Measurements from ENCODE around the gene TRIM24.
"Not testable (repeated sequence)": the region's sequence is repeated elsewhere in the genome, so short reads cannot be mapped to it uniquely, and the experiment has no call there.

The TRIM24 gene

GRCh38 chr7:138460649-138461607, 869 bp downstream of the TRIM24 start:
- DNase-seq (ENCODE audit: low read depth, low spot score) = no peak

DNA sequence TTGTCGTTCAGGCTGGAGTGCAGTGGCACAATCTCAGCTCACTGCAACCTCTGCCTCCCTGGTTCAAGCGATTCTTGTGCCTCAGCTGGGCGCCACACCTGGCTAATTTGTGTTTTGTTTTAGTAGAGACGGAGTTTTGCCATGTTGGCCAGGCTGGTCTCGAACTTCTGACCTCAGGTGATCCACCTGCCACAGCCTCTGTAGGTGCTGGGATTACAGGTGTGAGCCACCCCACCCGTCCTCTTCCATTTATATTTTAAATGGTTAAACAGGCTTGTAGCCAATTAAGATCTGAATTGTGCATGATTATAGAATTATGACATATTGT, 3.2 kb downstream of the TRIM24 start:
- not testable (repeated sequence) for DNase-seq (ENCODE audit: low read depth, low spot score)

GRCh38 chr7:138465046-138465445, 5.0 kb downstream of the TRIM24 start:
- DNase-seq (ENCODE audit: low read depth, low spot score) = no peak

GRCh38 chr7:138466069-138466756, 6.2 kb downstream of the TRIM24 start:
- not testable (repeated sequence) for DNase-seq (ENCODE audit: low read depth, low spot score)

DNA sequence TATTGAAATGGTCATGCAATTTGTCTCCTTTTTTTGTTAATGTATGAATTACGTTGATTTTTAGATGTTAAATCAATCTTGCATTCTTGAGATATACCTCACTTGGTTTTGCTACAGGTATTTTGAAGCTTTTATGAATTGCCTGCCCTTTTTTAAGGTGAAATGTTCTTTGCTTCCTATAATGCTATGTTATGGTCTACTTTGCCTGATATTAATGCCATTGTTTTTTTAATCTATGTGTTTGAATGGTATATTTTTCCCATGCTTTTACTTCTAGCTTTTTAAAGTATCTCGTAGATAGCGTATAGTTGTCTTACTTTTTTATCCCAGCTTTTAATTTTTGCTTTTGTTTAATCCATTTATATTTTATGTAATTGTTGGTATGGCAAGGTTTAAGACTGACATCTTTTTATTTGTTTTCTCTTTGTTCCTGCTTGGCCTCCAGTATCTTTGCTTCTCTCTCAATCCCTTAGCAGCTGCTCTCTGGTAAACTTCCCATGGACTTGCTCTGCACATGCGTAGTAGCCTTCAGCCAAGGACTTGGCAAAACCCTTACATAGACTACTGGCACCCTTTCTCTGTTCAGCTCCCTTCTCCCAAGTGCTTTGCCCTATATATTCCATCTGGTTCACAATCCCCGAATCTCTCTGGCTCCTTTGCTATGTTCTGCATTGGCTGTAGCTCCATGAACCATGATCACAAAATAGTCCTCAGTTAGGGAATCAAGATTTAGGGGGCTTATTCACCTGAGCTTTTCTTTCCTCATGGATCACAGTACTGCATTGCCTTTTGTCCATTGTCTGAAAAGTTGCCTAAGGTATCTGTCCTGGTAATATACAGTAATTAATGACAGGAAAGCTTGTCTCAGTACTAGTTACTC, 8.4 kb downstream of the TRIM24 start:
- DNase-seq (ENCODE audit: low read depth, low spot score) = no peak

GRCh38 chr7:138470391-138471157, 10.5 kb downstream of the TRIM24 start:
- no peak for DNase-seq (ENCODE audit: low read depth, low spot score)

- no peak for DNase-seq (ENCODE audit: low read depth, low spot score)
Observed at GRCh38 chr7:138472292-138473079, 12.4 kb downstream of the TRIM24 start.

DNA sequence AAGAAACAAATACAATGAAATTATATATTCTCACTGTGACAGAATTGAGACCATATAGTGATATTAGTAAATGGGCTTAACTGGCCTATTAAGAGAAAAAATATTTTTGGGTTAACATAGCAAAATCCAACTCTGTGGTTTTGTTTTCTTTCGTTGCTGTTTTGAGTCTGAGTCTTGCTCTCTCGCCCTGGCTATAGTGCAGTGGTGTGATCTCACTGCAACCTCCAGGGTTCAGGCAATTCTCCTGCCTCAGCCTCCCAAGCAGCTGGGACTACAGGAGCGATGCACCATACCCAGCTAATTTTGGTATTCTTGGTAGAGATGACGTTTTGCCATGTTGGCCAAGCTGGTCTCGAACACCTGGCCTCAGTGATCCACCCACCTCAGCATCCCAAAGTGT, 15.3 kb downstream of the TRIM24 start:
- no peak for DNase-seq (ENCODE audit: low read depth, low spot score)

DNA sequence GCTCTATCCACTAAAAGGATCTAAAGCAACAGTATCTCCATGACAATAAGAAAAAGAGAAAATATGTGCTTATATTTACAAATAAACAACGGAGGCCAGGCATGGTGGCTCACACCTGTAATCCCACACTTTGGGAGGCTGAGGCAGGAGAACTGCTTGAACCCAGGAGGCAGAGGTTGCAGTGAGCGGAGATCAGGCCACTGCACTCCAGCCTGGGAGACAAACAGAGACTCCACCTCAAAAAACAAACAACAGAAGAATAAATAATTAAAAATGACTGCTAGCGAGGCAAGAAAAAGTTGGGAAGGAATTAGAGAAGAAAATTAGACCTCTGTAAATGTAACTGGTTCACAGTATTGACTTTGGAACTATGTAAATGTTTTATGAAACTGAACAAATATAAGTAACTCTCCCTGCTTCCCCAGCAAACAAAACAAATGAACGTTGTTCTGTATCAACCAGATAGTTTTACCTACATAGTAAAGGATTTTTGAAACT, 17.1 kb downstream of the TRIM24 start:
- DNase-seq (ENCODE audit: low read depth, low spot score) = no peak

DNA sequence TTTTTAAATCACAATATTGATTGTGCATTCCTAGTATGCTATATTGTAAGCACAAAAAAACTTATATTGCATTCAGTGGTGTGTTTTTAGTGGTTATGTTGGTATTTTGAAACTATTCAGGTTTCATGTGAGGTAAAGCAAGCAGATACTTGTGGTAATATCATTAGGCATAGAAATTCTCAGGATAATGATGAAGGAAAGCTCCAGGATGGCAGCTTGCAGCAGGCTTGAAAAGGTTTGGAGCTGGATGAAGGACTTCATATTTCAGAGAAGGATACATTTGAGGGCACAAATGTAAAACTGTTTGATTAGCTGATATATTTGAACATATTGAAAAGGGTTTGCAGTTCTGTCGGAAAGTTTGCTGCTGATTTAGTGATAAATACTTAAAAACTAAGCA, 17.5 kb downstream of the TRIM24 start:
- DNase-seq (ENCODE audit: low read depth, low spot score) = no peak

DNA sequence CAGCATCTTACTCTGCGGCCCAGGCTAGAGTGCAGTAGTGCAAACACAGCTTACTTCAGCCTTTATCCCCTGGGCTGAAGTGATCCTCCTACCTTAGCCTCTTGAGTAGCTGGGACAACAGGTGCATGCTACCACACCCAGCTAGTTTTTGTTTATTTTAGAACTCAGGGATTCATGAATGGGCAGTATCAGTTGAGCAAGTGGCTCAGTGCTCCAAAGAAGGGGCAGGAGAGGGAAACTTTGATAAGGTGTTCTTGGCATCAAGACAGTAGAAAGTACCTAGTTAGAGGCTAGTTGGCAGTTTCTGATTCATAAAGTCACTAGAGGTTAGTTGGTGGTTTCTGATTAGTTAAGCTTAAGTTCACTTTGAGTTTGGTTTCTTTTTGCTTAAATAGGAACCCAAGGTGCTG, 18.4 kb downstream of the TRIM24 start:
- DNase-seq (ENCODE audit: low read depth, low spot score) = no peak

- DNase-seq (ENCODE audit: low read depth, low spot score) = no peak
Observed at GRCh38 chr7:138480527-138480926, 20.5 kb downstream of the TRIM24 start.

GRCh38 chr7:138481447-138482380, 21.7 kb downstream of the TRIM24 start:
- no peak for DNase-seq (ENCODE audit: low read depth, low spot score)

DNA sequence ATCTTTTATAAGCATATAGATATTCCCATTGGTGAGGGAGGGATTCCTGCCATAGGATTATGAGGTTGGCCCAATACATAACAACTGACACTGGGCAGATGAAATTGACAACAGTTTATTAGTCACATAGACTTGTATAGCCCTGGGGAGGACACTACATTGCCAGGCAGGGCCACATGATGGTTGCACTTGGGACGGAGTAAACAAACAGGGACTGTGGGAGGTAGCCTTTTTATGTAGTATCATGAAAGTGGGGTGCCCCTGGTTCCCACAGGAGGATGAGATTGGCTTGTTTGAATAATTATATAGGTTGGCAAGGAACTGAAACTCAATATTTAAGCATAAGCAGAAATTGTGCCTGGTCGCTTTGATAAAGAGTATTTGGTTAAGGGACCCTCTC, 23.5 kb downstream of the TRIM24 start:
- DNase-seq (ENCODE audit: low read depth, low spot score) = no peak

- DNase-seq (ENCODE audit: low read depth, low spot score) = not testable (repeated sequence)
Observed at GRCh38 chr7:138485508-138485907, 25.4 kb downstream of the TRIM24 start.

DNA sequence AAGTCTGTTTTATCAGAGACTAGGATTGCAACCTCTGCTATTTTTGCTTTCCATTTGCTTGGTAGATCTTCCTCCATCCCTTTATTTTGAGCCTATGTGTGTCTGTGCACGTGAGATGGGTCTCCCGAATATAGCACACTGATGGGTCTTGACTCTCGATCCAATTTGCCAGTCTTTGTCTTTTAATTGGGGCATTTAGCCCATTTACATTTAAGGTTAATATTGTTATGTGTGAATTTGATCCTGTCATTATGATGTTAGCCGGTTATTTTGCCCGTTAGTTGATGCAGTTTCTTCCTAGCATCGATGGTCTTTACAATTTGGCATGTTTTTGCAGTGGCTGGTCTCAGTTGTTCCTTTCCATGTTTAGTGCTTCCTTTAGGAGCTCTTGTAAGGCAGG, 29.1 kb downstream of the TRIM24 start:
- DNase-seq (ENCODE audit: low read depth, low spot score) = not testable (repeated sequence)

GRCh38 chr7:138491612-138492386, 31.7 kb downstream of the TRIM24 start:
- no peak for DNase-seq (ENCODE audit: low read depth, low spot score)

DNA sequence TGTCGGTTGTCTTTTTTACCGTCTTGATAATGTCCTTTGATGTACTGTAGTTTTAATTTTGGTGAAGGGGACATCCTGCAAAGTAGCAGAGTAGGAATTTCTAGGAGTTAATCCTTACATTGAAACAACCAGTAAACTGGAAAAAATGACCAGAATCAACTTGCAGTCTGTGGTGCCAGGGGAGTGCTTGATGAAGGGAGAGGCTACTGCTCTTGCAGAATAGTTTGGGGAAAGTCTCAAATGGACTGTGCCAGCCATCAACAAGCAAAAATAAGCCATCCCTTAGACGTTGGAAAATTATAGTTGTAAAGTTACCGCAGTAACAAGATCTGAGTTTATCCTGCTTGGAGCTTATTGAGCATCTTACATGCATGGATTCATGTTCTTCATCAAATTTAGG, 32.4 kb downstream of the TRIM24 start:
- no peak for DNase-seq (ENCODE audit: low read depth, low spot score)

Measured in smooth muscle cell of the brain vasculature (primary cell).